GM21515 (cell line): ENCODE data around the gene SUMO3.

Experiments used
- ATAC-seq: cut with Tn5 transposase; IDR thresholded peaks from one replicate; pipeline ENCODE4 v1.9.1; 2021; ENCODE audit not compliant: unreplicated experiment

Gene SUMO3

DNA sequence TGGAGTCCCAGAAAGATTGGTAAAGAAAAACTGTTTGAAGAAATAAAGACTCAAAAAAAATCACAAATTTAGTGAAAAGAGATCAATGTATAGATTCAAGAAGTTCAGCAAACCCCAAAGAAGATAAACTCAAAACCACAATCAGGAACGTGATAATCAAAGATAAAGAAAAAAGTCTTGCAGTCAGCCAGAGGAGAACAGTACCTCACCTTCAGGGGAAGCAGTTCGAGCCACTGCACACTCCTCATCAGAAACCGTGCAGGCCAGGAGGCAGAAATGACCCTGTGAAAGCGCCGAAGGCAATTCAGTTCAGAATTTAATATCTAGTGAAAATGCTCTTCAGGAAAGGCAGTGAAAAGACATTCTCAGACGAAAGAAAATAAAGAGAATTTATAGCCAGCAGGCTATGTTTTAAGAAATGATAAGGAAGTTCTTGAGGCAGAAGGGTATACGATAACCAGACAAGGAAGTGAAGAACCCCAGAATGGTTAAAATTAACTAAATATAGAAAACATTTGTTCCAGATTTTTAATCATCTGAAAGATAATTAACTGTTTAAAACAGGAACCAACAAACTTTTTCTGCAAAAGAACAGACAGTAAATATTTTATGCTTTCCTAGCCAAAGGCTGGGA is 13.5 kb upstream of the SUMO3 start:
- ATAC-seq: no peak

DNA sequence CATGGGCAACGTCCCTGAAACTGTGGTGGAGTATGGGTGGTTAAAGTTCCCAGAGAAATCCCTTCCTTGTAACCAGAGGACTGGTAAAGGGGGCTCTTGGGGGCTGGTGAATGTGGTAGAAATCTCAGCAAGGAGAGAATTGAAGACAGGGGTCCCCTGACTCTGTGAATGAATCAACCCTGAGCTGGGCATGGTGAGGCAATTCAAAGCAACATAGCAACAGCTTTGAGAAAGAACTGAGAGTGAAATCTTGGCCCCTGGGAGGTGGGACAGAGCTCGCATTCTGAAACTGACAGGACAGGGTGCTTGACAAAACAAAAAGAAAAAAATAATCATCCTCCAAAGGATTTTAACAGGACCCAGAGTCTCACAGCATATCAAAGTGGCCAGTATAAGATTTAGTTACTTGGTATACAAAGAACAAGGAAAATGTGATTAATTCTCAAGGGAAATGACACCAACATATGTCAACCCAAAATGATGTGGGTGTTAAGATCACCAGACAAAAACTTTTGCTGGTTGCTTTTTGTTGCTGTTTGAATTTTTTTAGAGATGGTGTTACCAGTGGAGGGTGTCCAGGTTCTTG is 11.7 kb upstream of the SUMO3 start:
- no peak for ATAC-seq

DNA sequence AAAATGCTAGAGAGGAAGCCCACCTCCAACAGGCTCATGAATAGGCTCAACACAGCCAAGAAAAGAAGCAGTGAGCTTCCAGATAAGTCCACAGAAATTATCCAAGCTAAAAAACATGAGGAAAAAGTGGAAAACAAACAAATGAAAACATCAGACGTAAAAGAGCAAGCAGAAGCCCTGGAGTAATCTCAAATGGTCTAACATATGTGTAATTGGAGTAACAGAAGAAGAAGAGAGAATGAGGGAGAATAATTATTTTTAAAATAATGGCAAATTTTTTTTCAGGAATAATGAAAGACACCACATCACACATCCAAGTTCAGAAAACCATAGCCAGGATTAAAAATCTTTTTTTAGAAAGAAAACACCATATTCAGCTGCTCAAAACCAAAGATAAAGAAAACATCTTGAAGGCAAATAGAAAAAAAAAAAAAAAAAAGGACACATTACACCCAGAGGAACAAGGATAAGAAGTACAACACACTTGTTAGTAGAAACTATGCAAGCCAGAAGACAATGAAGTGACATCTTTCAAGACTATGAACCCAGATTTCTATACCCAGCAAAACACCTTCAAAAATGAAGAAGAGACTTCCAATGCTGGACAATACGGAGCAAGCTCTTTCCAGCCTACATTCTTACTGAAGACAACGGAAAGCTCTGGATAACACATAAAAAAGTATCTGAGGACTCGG is 10.6 kb upstream of the SUMO3 start:
- no peak for ATAC-seq

DNA sequence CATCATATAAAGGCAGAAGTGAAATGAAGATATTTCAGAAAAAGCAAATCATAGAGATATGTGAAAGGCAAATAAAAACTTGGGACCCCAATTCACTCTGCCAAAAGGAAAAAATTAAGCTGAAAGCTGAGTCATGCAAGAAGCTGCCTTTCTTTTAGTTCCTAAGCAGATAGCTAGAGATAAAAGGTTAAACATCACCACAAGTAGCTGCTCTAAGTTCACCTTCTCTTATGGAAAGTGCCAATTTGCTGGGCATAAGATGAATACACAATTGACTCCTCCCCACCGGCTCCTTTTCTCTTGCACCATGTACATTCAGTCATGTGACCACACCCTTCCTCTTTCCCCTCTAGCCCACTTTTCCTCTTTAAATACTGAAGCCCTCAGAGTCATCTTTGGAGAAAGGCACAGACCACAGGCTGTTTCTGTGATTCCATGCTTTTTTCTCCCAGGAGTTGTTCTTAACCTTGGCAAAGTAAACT is 5.4 kb upstream of the SUMO3 start:
- no peak for ATAC-seq

DNA sequence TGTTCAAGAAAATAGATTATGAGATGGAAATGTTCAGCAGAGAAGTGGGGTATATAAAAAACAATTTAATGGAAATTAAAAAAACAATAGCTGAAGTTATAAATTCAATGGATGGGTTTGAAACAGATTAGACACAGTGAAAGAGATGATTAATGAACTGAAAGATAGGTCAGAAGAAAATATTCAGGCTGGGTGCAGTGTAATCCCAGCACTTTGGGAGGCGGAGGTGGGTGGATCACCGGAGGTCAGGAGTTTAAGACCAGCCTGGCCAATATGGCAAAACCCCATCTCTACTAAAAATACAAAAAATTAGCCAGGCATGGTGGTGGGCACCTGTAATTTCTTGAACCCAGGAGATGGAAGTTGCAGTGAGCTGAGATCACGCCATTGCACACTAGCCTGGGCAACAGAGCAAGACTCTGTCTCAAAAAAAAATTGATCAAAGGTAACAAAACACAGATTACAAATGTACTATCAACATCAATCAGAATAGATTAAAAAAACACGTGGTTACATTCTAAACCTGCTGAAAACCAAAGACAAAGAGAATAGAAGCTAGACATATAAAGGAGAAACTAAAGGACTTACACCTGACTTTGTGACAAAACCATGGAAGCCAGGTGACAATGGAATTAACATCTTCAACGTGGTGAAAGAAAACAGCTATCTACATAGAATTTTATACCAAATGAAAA is 4.8 kb upstream of the SUMO3 start:
- ATAC-seq: no peak

DNA sequence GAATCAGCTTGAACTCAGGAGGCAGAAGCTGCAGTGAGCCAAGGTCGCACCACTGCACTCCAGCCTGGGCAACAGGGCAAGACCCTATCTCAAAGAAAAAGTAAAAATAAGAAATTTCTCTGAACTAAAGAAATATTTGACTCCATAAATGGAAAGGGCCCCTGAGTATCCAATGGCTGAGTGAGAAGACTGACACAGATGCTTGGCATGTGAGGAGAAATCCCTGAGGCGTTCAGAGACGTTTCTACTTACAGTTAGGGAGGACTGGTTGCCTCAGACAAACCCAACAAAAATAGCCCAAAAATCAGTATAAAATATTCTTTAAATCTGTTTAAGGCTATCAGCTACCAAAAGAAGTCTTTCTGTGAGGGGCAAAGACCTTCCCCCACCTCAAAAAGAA is 3.0 kb upstream of the SUMO3 start:
- no peak for ATAC-seq

DNA sequence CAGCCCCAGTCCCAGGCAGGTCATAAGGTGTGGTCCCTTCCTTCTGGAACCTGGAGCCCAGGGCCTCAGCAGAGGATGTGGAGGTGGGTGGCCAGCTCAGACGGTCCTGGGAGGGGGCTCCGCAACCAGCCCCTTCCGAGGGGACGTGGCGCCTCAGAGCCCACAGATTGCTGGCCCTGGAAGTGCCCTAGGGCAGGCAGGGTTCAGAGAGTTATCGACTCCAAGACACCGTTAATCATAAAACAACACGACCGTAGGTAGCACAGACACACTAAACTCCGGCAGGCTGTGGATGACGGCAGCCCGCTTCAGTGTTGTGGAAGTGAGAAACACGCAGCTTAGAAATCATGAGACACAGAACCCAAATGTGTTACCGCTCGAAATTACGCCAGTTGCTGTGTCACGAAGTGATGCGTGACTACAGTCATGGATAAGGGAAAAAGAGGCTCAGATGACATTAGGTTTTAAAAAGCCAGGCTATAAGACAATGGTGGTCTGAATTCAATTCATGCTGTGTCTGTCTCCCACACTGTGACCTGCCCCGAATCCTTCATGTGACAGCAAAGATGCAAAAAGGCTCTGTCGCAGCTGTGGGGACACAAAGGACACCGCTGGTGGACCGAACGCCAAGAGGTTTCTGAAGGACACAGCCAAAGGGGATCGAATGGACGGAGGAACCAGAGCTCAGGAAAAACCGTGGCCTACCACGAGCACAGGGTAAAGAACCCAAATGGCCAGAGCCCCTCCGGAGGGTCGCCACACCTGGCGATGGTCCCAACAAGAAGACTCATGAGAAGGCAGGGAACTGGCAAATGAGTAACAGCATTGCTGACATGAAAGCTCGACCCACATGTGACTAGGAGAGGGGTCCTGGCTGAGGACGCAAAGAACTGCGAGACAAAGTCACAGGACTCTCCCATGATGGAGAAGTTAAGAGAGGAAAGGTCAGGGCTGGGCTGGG is 1.7 kb upstream of the SUMO3 start:
- no peak for ATAC-seq

DNA sequence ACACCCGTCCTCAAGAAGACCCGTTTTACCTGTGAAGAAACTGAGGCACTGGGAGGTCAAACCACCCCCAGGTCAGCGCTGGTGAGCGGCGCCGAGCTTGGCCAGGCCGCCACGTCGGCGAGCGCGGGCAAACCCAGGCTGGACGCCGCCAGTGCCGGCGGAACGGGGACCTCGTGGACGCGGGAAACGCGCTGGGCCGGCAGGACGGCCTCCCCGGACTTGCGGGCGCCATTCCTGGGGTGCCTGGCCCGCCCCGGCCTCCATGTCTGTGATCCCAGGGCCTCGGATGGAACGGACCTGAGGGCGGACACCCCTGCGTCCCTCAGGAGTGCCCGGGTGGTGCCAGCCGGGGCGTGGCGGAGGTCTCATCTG is 764 bp upstream of the SUMO3 start:
- no peak for ATAC-seq

- peak; percentile 64 for ATAC-seq
Observed at GRCh38 chr21:44817506-44817880, 369 bp downstream of the SUMO3 start.

- no peak for ATAC-seq
Observed at GRCh38 chr21:44816761-44817505, 929 bp downstream of the SUMO3 start.

DNA sequence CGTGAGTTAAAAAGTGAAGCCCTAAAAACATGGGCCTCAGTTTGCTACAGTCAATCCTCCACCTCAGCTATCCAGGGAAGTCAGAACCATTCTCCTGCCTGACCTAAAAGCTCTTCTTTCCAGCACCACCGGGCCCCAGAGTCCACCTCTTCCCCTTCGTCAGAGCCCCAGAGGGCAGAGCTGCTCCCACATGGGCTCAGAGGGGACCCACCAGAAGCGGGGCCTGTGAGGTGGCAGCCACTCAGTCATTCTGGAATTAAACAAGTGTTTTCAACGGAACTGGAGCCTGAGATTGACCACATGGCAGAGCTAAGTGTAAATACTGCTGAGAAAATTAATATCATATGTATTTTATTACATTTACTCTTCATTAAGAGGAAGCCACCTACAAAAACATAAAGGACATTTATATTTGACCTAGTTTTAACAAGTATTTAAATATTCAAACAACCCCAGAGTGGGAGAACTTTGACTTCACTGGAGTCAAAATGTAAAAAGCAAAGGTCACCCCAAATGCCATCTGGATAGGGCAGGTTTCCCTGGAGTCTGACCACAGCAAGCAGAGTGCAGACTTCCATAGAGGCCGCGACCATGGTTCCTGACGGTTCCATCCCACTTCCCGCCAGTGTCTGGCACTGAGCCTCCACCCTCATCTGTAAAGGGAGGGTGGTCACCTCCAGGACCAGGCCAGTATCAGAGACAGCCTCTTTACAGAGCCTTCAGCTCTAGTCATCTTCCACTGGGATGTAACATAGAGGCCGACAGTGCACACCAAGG is 1.8 kb downstream of the SUMO3 start:
- no peak for ATAC-seq

- ATAC-seq: no peak
Observed at GRCh38 chr21:44815225-44815624, 2.6 kb downstream of the SUMO3 start.

GRCh38 chr21:44814498-44815023 is 3.3 kb downstream of the SUMO3 start:
- no peak for ATAC-seq

GRCh38 chr21:44813727-44814126 is 4.1 kb downstream of the SUMO3 start:
- ATAC-seq: no peak

DNA sequence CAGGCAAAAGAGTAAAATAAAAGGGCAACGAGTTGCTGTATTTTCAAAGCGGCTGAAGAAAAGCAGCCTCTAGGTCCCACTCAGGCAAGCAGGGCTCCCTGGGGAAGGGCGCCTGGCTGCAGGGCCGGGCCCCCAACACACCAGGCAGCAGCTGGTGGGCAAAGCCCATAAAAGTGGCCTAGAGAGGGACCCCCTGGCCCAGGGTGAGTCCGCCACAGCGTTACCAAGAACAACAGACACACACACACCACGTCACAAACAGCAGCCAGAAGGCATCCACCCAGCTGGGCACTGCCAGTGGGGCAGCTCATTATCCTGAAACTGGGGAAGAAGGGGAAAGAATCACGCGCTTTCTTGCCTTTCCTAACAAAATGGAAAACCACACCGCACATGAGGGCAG is 4.7 kb downstream of the SUMO3 start:
- ATAC-seq: no peak

GRCh38 chr21:44812640-44813039 is 5.2 kb downstream of the SUMO3 start:
- no peak for ATAC-seq

GRCh38 chr21:44810779-44811178 is 7.1 kb downstream of the SUMO3 start:
- no peak for ATAC-seq

- ATAC-seq: no peak
Observed at GRCh38 chr21:44805859-44806258, 12.0 kb downstream of the SUMO3 start.

DNA sequence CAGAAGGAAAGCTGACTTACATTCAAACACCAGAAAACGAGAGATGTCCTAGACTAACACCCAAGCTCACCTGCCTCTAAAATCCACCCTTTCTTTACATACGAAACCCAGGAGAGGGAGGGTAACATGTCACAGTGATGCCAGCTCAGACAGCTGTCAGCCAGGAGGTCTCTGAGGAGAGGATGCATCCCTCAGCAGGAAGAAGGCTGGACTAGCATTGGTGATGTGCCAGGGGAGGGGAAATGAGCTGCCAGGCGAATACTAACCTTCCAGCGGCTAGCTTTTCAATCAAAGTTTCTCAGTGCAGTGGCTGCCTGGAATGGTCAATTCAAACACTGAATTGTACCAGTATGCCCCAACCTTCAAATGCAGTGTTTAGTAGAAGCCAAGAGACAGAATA is 12.6 kb downstream of the SUMO3 start:
- no peak for ATAC-seq
